ENCODE data around the gene PROCR.
"Not testable (repeated sequence)": the region's sequence is repeated elsewhere in the genome, so short reads cannot be mapped to it uniquely, and the experiment has no call there.

Gene PROCR

GRCh38 chr20:35190556-35190955, 18.7 kb downstream of the PROCR start:
- Histone ChIP-seq H3K4me3 (no peak overlapping the region), H3K27ac (no peak overlapping the region)
- DNase-seq (ENCODE audit: low spot score): no peak
- no peak for TF ChIP-seq CTCF (IDR thresholded peaks at IDR 0.05)

- DNase-seq (ENCODE audit: low spot score): no peak
- TF ChIP-seq CTCF (IDR thresholded peaks at IDR 0.05): no peak
- no peak overlapping the region for H3K27ac ChIP-seq
- no peak overlapping the region for H3K4me3 ChIP-seq
These were observed 19.7 kb downstream of the PROCR start for GRCh38 chr20:35191419-35192117.

DNA sequence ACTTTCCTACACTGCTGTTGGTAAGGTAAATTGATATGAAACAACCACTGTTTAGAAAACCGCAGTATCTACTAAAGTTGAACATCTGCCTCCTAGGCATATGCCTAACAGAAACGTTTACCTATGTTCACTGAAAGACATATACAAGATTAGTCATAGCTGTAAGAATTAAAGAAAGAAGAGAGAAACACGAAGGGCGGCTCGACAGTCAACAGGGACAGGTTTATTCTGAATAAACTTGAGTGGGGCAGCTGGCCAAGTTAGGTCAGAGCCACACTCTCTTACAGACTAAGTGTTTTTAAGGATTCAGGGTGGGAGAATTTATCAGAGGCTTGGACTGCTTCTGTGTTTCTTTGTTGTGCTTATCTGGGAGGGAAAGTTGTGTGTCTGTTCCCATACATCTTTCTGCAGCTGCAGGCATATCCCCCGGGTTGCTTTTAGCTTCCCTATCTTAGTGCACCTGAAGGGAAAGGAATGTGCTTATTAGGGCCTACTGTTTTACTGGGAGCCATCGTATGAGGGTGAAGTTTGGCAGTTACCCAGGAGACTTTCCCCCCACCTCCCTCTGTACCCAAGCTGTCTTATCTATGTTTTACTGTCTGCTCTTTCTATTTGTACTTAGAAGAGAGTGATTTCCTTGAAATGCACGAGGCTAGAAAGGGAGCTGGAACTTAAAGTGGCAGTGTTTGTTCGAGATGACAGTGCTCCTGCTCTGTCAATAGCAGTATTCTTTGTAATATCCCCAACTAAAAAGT, 20.4 kb downstream of the PROCR start:
- H3K27ac ChIP-seq: no peak overlapping the region

GRCh38 chr20:35193031-35193791, 21.3 kb downstream of the PROCR start:
- DNase-seq (ENCODE audit: low spot score); H3K4me3 ChIP-seq; H3K27ac ChIP-seq: not testable (repeated sequence)

More for the DNA sequence above, 20.4 kb downstream of the PROCR start:
- H3K4me3 ChIP-seq: no peak overlapping the region
- no peak for TF ChIP-seq CTCF (IDR thresholded peaks at IDR 0.05)
- DNase-seq (ENCODE audit: low spot score): no peak

DNA sequence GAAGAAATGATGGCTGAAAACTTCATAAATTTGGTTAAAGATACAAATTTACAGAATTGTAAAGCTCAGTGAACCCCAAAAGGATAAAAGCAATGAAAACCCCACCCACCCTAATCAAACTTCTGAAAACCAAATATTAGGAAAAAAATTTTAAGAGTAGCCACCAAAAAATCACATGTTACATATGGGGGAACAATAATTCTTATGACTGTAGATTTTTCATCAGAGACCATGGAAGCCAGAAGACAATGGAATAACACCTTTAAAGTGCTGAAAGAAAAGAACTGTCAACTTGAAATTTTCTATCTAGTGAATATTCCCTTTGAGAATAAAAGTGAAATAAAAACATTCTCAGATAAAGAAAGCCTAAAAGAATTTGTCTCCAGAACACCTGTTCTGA, 24.4 kb downstream of the PROCR start:
- no peak for TF ChIP-seq CTCF (IDR thresholded peaks at IDR 0.05)
- no peak overlapping the region for H3K27ac ChIP-seq
- H3K4me3 ChIP-seq: no peak overlapping the region
- no peak for DNase-seq (ENCODE audit: low spot score)

- no peak overlapping the region for H3K4me3 ChIP-seq
- no peak overlapping the region for H3K27ac ChIP-seq
- no peak for TF ChIP-seq CTCF (IDR thresholded peaks at IDR 0.05)
- no peak for DNase-seq (ENCODE audit: low spot score)
These were observed 27.9 kb downstream of the PROCR start for GRCh38 chr20:35199740-35200139.

DNA sequence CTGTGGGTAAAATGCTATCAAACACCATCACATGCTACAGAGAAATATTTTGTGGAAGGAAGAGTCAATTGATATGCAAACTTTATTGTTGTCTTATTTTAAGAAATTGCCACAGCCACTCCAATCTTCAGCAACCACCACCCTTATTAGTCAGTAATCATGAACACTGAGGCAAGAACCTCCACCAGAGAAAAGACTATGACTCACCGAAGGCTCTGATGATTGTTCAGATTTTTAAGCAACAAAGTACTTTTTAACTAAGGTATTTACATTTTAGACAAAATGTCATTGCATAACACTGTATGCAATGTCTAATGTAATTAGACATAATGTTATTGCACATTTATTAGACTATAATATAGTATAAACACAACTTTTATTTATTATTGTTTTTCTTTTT, 28.4 kb downstream of the PROCR start:
- Histone ChIP-seq H3K27ac (no peak overlapping the region), H3K4me3 (no peak overlapping the region)
- TF ChIP-seq CTCF (IDR thresholded peaks at IDR 0.05): no peak
- DNase-seq (ENCODE audit: low spot score): no peak

DNA sequence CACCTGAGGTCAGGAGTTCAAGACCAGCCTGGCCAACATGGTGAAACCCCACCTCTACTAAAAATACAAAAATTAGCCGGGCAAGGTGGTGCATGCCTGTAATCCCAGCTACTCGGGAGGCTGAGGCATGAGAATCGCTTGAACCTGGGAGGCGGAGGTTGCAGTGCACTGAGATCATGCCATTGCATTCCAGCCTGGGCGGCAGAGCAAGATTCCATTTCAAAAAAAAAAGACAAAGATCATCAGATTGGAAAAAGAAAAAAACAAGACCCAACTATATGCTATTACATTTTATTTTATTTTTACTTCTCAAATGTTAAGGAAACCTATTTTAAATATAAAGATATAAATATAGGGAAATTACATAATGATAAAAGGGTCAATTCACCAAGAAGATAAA, 29.6 kb downstream of the PROCR start:
- not testable (repeated sequence) for DNase-seq (ENCODE audit: low spot score); H3K4me3 ChIP-seq; H3K27ac ChIP-seq

Data from coronary artery (tissue), 2 donors.